HepG2 (cell line): ENCODE data around the gene COX14. TPM values are rescaled to one million over a fixed set of nuclear protein-coding genes. Genes with fewer than 3 reads are reported as not detected.

Experiments
- EEA1 ChIP-seq: sonication (generic); formaldehyde crosslinking; IDR thresholded peaks from 2 replicates; pipeline ENCODE4 v1.5.1; 2020; ENCODE audit warnings: mild to moderate bottlenecking, missing genetic modification reagents, borderline replicate concordance
- ETS1 ChIP-seq: sonication (generic); formaldehyde crosslinking; IDR thresholded peaks from 2 replicates; pipeline ENCODE4 v1.4.0; 2020; ENCODE audit warnings: missing genetic modification reagents
- GTF3A ChIP-seq: sonication (generic); formaldehyde crosslinking; conservative IDR thresholded peaks from 2 replicates; pipeline ENCODE4 v1.4.0; 2020; ENCODE audit warnings: mild to moderate bottlenecking, missing genetic modification reagents
- ONECUT2 ChIP-seq: sonication (generic); formaldehyde crosslinking; IDR thresholded peaks from 2 replicates; pipeline ENCODE4 v1.4.0; 2020; ENCODE audit warnings: missing genetic modification reagents
- PRDM10 ChIP-seq: sonication (generic); formaldehyde crosslinking; IDR thresholded peaks from 2 replicates; pipeline ENCODE4 v1.4.0; 2020; ENCODE audit warnings: low read depth, missing genetic modification reagents
- SP2 ChIP-seq: sonication (generic); formaldehyde crosslinking; IDR thresholded peaks from 2 replicates; pipeline ENCODE4 v1.5.1; 2020; ENCODE audit warnings: mild to moderate bottlenecking, missing genetic modification reagents
- SYNCRIP ChIP-seq: fragments of 200-400 bp; formaldehyde crosslinking; IDR thresholded peaks from 2 replicates; pipeline ENCODE4 v1.6.1; 2018; ENCODE audit warnings: mild to moderate bottlenecking, low read depth, low read length; ENCODE audit not compliant: insufficient read depth
- U2AF2 ChIP-seq: fragments of 200-400 bp; formaldehyde crosslinking; IDR thresholded peaks from 2 replicates; pipeline ENCODE4 v1.6.1; 2017; ENCODE audit warnings: low read depth, mild to moderate bottlenecking, low read length
- YY1 ChIP-seq: IDR thresholded peaks from 2 replicates; pipeline ENCODE4 v1.6.1; 2011; ENCODE audit warnings: low read length, low read depth, moderate library complexity, mild to moderate bottlenecking; ENCODE audit not compliant: insufficient read depth, insufficient replicate concordance
- ZKSCAN1 ChIP-seq: fragments of 150-350 bp; IDR thresholded peaks from 2 replicates; pipeline ENCODE4 v1.6.1; 2014; ENCODE audit warnings: low read length
- ZKSCAN8 ChIP-seq: IDR thresholded peaks from 2 replicates; pipeline ENCODE4 v1.6.1; 2016; ENCODE audit warnings: borderline replicate concordance, missing genetic modification reagents, missing compliant biosample characterization
- ZNF225 ChIP-seq: sonication (generic); formaldehyde crosslinking; IDR thresholded peaks from 2 replicates; pipeline ENCODE4 v1.4.0; 2020; ENCODE audit warnings: mild to moderate bottlenecking, missing genetic modification reagents
- ZNF318 ChIP-seq: sonication (generic); formaldehyde crosslinking; IDR thresholded peaks from 2 replicates; pipeline ENCODE4 v1.4.0; 2020; ENCODE audit warnings: mild to moderate bottlenecking, missing genetic modification reagents
- ZNF781 ChIP-seq: sonication (generic); formaldehyde crosslinking; IDR thresholded peaks from 2 replicates; pipeline ENCODE4 v1.5.1; 2020; ENCODE audit warnings: borderline replicate concordance, mild to moderate bottlenecking, missing genetic modification reagents; ENCODE audit errors: not compliant biosample characterization
- ZSCAN30 ChIP-seq: sonication (generic); formaldehyde crosslinking; IDR thresholded peaks from 2 replicates; pipeline ENCODE4 v1.5.0; 2020; ENCODE audit warnings: mild to moderate bottlenecking, missing genetic modification reagents
- polyA plus RNA-seq, 8 experiments: library from polyadenylated mRNA; depleted of rRNA in 3 of 8; stranded (reverse) in 7 of 8; unstranded in 1 of 8; fragments of >200 nt; fragmentation: Illumina TruSeq in 4 of 8; extraction: Trizol in 4 of 8; gene quantifications; 2 replicates each; pipeline versions ENCODE4 v1.2.1 to v1.2.3, GENCODE V29; 2011 to 2016; ENCODE audit warnings: low read depth in 4 of 8, missing spikeins in 1 of 8, mixed read lengths in 1 of 8; ENCODE audit not compliant: insufficient read depth in 1 of 8
- total RNA-seq, 5 experiments: library from RNA; depleted of rRNA; stranded (reverse); fragments of >200 nt; fragmentation: Illumina TruSeq; extraction: Trizol; gene quantifications; 2 replicates each; pipeline ENCODE4 v1.2.3, GENCODE V29; 2016; ENCODE audit warnings: low read depth in 1 of 5

COX14 gene
- total and polyA plus RNA-seq, 2 of the 13 experiments (the other 11 are each of a cell fraction or from before 2014, with no cell fraction given) = 53.0 to 71.6 TPM

GRCh38 chr12:50111693-50112455 is at the start of gene COX14 (continued):
- no peak for TF ChIP-seq PRDM10
- no peak for TF ChIP-seq SYNCRIP
- TF ChIP-seq ONECUT2 (CRISPR knock-in tag) = no peak
- no peak for TF ChIP-seq EEA1
- TF ChIP-seq SP2 (CRISPR knock-in tag) = peak; percentile 93
- TF ChIP-seq ZKSCAN8 = 0 out of 2 replicates have a peak, but pooled peaks have one; percentile 15
- TF ChIP-seq U2AF2 = no peak
- TF ChIP-seq ZNF225 (CRISPR knock-in tag) = peak; percentile 90
- TF ChIP-seq ZNF781 (CRISPR knock-in tag) = no peak
- TF ChIP-seq ETS1 = no peak
- TF ChIP-seq ZKSCAN1 = no peak
- TF ChIP-seq YY1 = no peak
- TF ChIP-seq ZSCAN30 (CRISPR knock-in tag) = no peak
- no peak for TF ChIP-seq ZNF318 (CRISPR knock-in tag)
- TF ChIP-seq GTF3A = no peak
